ENCODE measurements around the gene SIRT2.

Gene SIRT2

GRCh38 chr19:38834104-38834490 is 65.3 kb downstream of the SIRT2 start:
- no peak overlapping the region for H3K18ac ChIP-seq (ENCODE audit: low read depth in 1 of 2, low read length in 2 of 2)
- H3K4me2 ChIP-seq (ENCODE audit: low read length, poor library complexity, severe bottlenecking) = no peak overlapping the region
- H3K27ac ChIP-seq (ENCODE audit: low read length, poor library complexity, severe bottlenecking) = no peak overlapping the region
- no peak overlapping the region for H2AK5ac ChIP-seq (ENCODE audit: low read length, severe bottlenecking)
- no peak overlapping the region for H3K4me3 ChIP-seq (ENCODE audit: insufficient read depth in 1 of 2, low read depth in 1 of 2, low read length in 2 of 2)
- no peak overlapping the region for H2BK15ac ChIP-seq (ENCODE audit: low read depth, poor library complexity, severe bottlenecking)
- peaks cover 38 to 48% of the 10 kb centered on the region in 2 experiments for H3K36me3 ChIP-seq (ENCODE audit: control insufficient read depth in 1 of 2, insufficient read depth in 2 of 2, low read depth in 1 of 2, low read length in 2 of 2)
- no peak overlapping the region for H4K8ac ChIP-seq (ENCODE audit: low read length)
- no peak overlapping the region for H2BK12ac ChIP-seq (ENCODE audit: low read length in 2 of 2)
- H2BK5ac ChIP-seq (ENCODE audit: low read depth, low read length, poor library complexity, severe bottlenecking) = no peak overlapping the region
- no peak overlapping the region for H3K14ac ChIP-seq (ENCODE audit: low read length in 2 of 2)
- WGBS = 100% methylated on average over 3 of the region's 4 CpGs
- H2AFZ ChIP-seq (ENCODE audit: low read depth, low read length) = no peak overlapping the region
- no peak for DNase-seq
- H3K23ac ChIP-seq (ENCODE audit: low read length in 2 of 2) = no peak overlapping the region
- no peak overlapping the region for H2BK120ac ChIP-seq (ENCODE audit: low read depth, low read length)
- no peaks in the 10 kb centered on the region for H3K27me3 ChIP-seq (ENCODE audit: control insufficient read depth in 1 of 2, insufficient read depth in 1 of 2, low read length in 2 of 2)
- no peaks in the 10 kb centered on the region for H3K9me3 ChIP-seq (ENCODE audit: control insufficient read depth, low read length)
- peaks cover 12% of the 10 kb centered on the region for H3K79me1 ChIP-seq (replicated peaks; ENCODE audit: low read length, poor library complexity, severe bottlenecking)
- H3K4me1 ChIP-seq (ENCODE audit: control insufficient read depth, insufficient read depth, low read depth, low read length) = peaks cover 20% of the 10 kb centered on the region
- no peak overlapping the region for H3K4ac ChIP-seq (ENCODE audit: low read depth in 1 of 2, low read length in 2 of 2)
- no peak overlapping the region for H4K91ac ChIP-seq (ENCODE audit: low read length)
- no peak overlapping the region for H3K9ac ChIP-seq (ENCODE audit: low read length)

- no peak overlapping the region for H3K14ac ChIP-seq (ENCODE audit: low read length in 2 of 2)
- no peak for DNase-seq
- H3K4me2 ChIP-seq (ENCODE audit: low read length, poor library complexity, severe bottlenecking) = no peak overlapping the region
- H3K27ac ChIP-seq (ENCODE audit: low read length, poor library complexity, severe bottlenecking) = peak overlapping the region; percentile 8
- H3K27me3 ChIP-seq (ENCODE audit: control insufficient read depth in 1 of 2, insufficient read depth in 1 of 2, low read length in 2 of 2) = no peaks in the 10 kb centered on the region
- no peak overlapping the region for H2BK15ac ChIP-seq (ENCODE audit: low read depth, poor library complexity, severe bottlenecking)
- no peak overlapping the region for H2BK12ac ChIP-seq (ENCODE audit: low read length in 2 of 2)
- H2BK120ac ChIP-seq (ENCODE audit: low read depth, low read length) = peak overlapping the region; percentile 4
- H3K4me1 ChIP-seq (ENCODE audit: control insufficient read depth, insufficient read depth, low read depth, low read length) = peaks cover 16% of the 10 kb centered on the region
- H3K9me3 ChIP-seq (ENCODE audit: control insufficient read depth, low read length) = no peaks in the 10 kb centered on the region
- H3K18ac ChIP-seq (ENCODE audit: low read depth in 1 of 2, low read length in 2 of 2) = no peak overlapping the region
- H2BK5ac ChIP-seq (ENCODE audit: low read depth, low read length, poor library complexity, severe bottlenecking) = no peak overlapping the region
- H3K4me3 ChIP-seq (ENCODE audit: insufficient read depth in 1 of 2, low read depth in 1 of 2, low read length in 2 of 2) = no peak overlapping the region
- no peak overlapping the region for H3K4ac ChIP-seq (ENCODE audit: low read depth in 1 of 2, low read length in 2 of 2)
- no peak overlapping the region for H3K23ac ChIP-seq (ENCODE audit: low read length in 2 of 2)
- H3K79me1 ChIP-seq (replicated peaks; ENCODE audit: low read length, poor library complexity, severe bottlenecking) = peaks cover 14% of the 10 kb centered on the region
- no peak overlapping the region for H4K8ac ChIP-seq (ENCODE audit: low read length)
- H2AK5ac ChIP-seq (ENCODE audit: low read length, severe bottlenecking) = no peak overlapping the region
- H2AFZ ChIP-seq (ENCODE audit: low read depth, low read length) = no peak overlapping the region
- whole genome bisulfite sequencing = 100% methylated on average over 3 of the region's 7 CpGs
- no peak overlapping the region for H4K91ac ChIP-seq (ENCODE audit: low read length)
- H3K9ac ChIP-seq (ENCODE audit: low read length) = no peak overlapping the region
- peaks cover 33 to 47% of the 10 kb centered on the region in 2 experiments for H3K36me3 ChIP-seq (ENCODE audit: control insufficient read depth in 1 of 2, insufficient read depth in 2 of 2, low read depth in 1 of 2, low read length in 2 of 2)
These were observed 66.4 kb downstream of the SIRT2 start for GRCh38 chr19:38833092-38833425.

GRCh38 chr19:38831142-38831605 is 68.2 kb downstream of the SIRT2 start:
- no peaks in the 10 kb centered on the region for H3K27me3 ChIP-seq (ENCODE audit: control insufficient read depth in 1 of 2, insufficient read depth in 1 of 2, low read length in 2 of 2)
- H3K27ac ChIP-seq (ENCODE audit: low read length, poor library complexity, severe bottlenecking) = peak overlapping the region; percentile 100
- peak overlapping the region in 1 of 2 experiments; percentile 99 for H3K14ac ChIP-seq (ENCODE audit: low read length in 2 of 2)
- peak overlapping the region; percentile 99 for H2BK15ac ChIP-seq (ENCODE audit: low read depth, poor library complexity, severe bottlenecking)
- H3K79me1 ChIP-seq (replicated peaks; ENCODE audit: low read length, poor library complexity, severe bottlenecking) = peaks cover 17% of the 10 kb centered on the region
- DNase-seq = peak; percentile 99
- WGBS = 1% methylated on average over 16 of the region's 16 CpGs
- peak overlapping the region; percentile 88 to 100 for H3K4ac ChIP-seq (ENCODE audit: low read depth in 1 of 2, low read length in 2 of 2)
- peak overlapping the region; percentile 98 for H4K8ac ChIP-seq (ENCODE audit: low read length)
- peak overlapping the region; percentile 89 for H2AK5ac ChIP-seq (ENCODE audit: low read length, severe bottlenecking)
- peak overlapping the region; percentile 84 for H2BK120ac ChIP-seq (ENCODE audit: low read depth, low read length)
- peak overlapping the region; percentile 98 for H4K91ac ChIP-seq (ENCODE audit: low read length)
- H2BK12ac ChIP-seq (ENCODE audit: low read length in 2 of 2) = peak overlapping the region; percentile 90 to 100
- H2BK5ac ChIP-seq (ENCODE audit: low read depth, low read length, poor library complexity, severe bottlenecking) = peak overlapping the region; percentile 98
- H3K18ac ChIP-seq (ENCODE audit: low read depth in 1 of 2, low read length in 2 of 2) = peak overlapping the region; percentile 95 to 100
- H3K23ac ChIP-seq (ENCODE audit: low read length in 2 of 2) = peak overlapping the region in 1 of 2 experiments; percentile 59
- H2AFZ ChIP-seq (ENCODE audit: low read depth, low read length) = peak overlapping the region; percentile 72
- H3K4me2 ChIP-seq (ENCODE audit: low read length, poor library complexity, severe bottlenecking) = peak overlapping the region; percentile 89
- H3K9me3 ChIP-seq (ENCODE audit: control insufficient read depth, low read length) = no peaks in the 10 kb centered on the region
- H3K9ac ChIP-seq (ENCODE audit: low read length) = peak overlapping the region; percentile 91
- H3K4me3 ChIP-seq (ENCODE audit: insufficient read depth in 1 of 2, low read depth in 1 of 2, low read length in 2 of 2) = peak overlapping the region; percentile 75 to 79
- H3K36me3 ChIP-seq (ENCODE audit: control insufficient read depth in 1 of 2, insufficient read depth in 2 of 2, low read depth in 1 of 2, low read length in 2 of 2) = peaks cover 30 to 45% of the 10 kb centered on the region in 2 experiments
- peaks cover 18% of the 10 kb centered on the region for H3K4me1 ChIP-seq (ENCODE audit: control insufficient read depth, insufficient read depth, low read depth, low read length)

- peak overlapping the region; percentile 42 for H2AK5ac ChIP-seq (ENCODE audit: low read length, severe bottlenecking)
- H3K4me2 ChIP-seq (ENCODE audit: low read length, poor library complexity, severe bottlenecking) = peak overlapping the region; percentile 16
- DNase-seq = peak; percentile 91
- peak overlapping the region in 1 of 2 experiments; percentile 100 for H3K18ac ChIP-seq (ENCODE audit: low read depth in 1 of 2, low read length in 2 of 2)
- H2AFZ ChIP-seq (ENCODE audit: low read depth, low read length) = no peak overlapping the region
- no peak overlapping the region for H2BK5ac ChIP-seq (ENCODE audit: low read depth, low read length, poor library complexity, severe bottlenecking)
- no peak overlapping the region for H3K23ac ChIP-seq (ENCODE audit: low read length in 2 of 2)
- no peak overlapping the region for H3K4ac ChIP-seq (ENCODE audit: low read depth in 1 of 2, low read length in 2 of 2)
- H2BK12ac ChIP-seq (ENCODE audit: low read length in 2 of 2) = peak overlapping the region; percentile 54 to 87
- H2BK15ac ChIP-seq (ENCODE audit: low read depth, poor library complexity, severe bottlenecking) = no peak overlapping the region
- no peak overlapping the region for H3K14ac ChIP-seq (ENCODE audit: low read length in 2 of 2)
- 88% methylated on average over 3 of the region's 4 CpGs for WGBS
- peak overlapping the region in 1 of 2 experiments; percentile 79 for H3K4me3 ChIP-seq (ENCODE audit: insufficient read depth in 1 of 2, low read depth in 1 of 2, low read length in 2 of 2)
- peak overlapping the region; percentile 100 for H3K27ac ChIP-seq (ENCODE audit: low read length, poor library complexity, severe bottlenecking)
- peak overlapping the region; percentile 91 for H3K9ac ChIP-seq (ENCODE audit: low read length)
- H3K79me1 ChIP-seq (replicated peaks; ENCODE audit: low read length, poor library complexity, severe bottlenecking) = peaks cover 17% of the 10 kb centered on the region
- no peak overlapping the region for H4K8ac ChIP-seq (ENCODE audit: low read length)
- H3K36me3 ChIP-seq (ENCODE audit: control insufficient read depth in 1 of 2, insufficient read depth in 2 of 2, low read depth in 1 of 2, low read length in 2 of 2) = peaks cover 25 to 35% of the 10 kb centered on the region in 2 experiments
- H3K4me1 ChIP-seq (ENCODE audit: control insufficient read depth, insufficient read depth, low read depth, low read length) = peaks cover 18% of the 10 kb centered on the region
- H3K27me3 ChIP-seq (ENCODE audit: control insufficient read depth in 1 of 2, insufficient read depth in 1 of 2, low read length in 2 of 2) = no peaks in the 10 kb centered on the region
- H4K91ac ChIP-seq (ENCODE audit: low read length) = no peak overlapping the region
- no peaks in the 10 kb centered on the region for H3K9me3 ChIP-seq (ENCODE audit: control insufficient read depth, low read length)
- peak overlapping the region; percentile 19 for H2BK120ac ChIP-seq (ENCODE audit: low read depth, low read length)
These were observed 69.2 kb downstream of the SIRT2 start for GRCh38 chr19:38830039-38830733.

Measured in mesenchymal stem cell (in vitro differentiated cells and primary cell).